ENCODE results near the gene ITGAE.

DNA sequence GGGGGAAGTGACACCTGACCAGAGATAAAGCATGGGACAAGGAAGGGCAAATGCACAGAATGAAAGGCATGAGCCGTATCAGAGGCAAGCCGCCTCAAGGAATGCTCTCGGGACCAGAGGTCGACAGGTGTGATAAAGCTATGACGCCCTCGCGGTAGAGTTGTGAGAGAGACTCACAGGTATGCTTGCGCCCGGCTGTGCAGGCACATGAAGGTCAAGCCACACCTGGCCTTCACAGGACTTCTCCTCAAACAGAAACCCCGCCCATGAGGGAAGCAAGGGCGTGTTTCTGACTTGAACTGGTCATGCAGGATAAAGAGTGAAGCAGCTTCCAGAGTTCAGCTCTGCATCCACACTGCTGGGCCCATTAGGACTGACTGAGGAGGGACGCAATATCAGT, 37.2 kb upstream of the ITGAE start:
- TF ChIP-seq POLR2A (IDR thresholded peaks at IDR 0.05) = no peak
- TF ChIP-seq, protein P1, sequence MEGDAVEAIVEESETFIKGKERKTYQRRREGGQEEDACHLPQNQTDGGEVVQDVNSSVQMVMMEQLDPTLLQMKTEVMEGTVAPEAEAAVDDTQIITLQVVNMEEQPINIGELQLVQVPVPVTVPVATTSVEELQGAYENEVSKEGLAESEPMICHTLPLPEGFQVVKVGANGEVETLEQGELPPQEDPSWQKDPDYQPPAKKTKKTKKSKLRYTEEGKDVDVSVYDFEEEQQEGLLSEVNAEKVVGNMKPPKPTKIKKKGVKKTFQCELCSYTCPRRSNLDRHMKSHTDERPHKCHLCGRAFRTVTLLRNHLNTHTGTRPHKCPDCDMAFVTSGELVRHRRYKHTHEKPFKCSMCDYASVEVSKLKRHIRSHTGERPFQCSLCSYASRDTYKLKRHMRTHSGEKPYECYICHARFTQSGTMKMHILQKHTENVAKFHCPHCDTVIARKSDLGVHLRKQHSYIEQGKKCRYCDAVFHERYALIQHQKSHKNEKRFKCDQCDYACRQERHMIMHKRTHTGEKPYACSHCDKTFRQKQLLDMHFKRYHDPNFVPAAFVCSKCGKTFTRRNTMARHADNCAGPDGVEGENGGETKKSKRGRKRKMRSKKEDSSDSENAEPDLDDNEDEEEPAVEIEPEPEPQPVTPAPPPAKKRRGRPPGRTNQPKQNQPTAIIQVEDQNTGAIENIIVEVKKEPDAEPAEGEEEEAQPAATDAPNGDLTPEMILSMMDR (IDR thresholded peaks at IDR 0.05) = no peak
